ENCODE data around the gene RAVER1. TPM values are rescaled to one million over a fixed set of nuclear protein-coding genes. Genes with fewer than 3 reads are reported as not detected.

Gene RAVER1
- total and polyA plus RNA-seq, 2 of the 13 experiments (the other 11 are each of a cell fraction or from before 2014, with no cell fraction given), result 3.6 to 7.9 TPM

DNA sequence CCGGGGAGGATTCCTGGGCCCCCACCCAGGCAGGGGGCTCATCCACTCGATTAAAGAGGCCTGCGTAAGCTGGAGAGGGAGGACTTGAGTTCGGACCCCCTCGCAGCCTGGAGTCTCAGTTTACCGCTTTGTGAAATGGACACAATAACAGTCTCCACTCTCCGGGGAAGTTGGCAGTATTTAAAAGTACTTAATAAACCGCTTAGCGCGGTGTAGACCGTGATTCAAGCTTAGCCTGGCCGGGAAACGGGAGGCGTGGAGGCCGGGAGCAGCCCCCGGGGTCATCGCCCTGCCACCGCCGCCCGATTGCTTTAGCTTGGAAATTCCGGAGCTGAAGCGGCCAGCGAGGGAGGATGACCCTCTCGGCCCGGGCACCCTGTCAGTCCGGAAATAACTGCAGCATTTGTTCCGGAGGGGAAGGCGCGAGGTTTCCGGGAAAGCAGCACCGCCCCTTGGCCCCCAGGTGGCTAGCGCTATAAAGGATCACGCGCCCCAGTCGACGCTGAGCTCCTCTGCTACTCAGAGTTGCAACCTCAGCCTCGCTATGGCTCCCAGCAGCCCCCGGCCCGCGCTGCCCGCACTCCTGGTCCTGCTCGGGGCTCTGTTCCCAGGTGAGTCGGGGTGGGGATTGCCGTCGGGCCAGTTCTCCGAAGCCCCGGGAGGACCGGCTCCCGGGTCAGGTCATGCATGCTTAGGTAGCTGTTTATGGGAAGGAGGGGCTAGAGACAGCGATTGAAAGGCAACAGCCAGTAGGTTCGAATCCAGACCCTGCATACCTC, 62.5 kb downstream of the RAVER1 start, which contains the start of gene ICAM1 (continued):
- TF ChIP-seq ZNF160 (CRISPR knock-in tag; IDR thresholded peaks at IDR 0.05), result peak; percentile 87; the same call in 1 of the 2 replicates
- no peak for TF ChIP-seq ATF7 (IDR thresholded peaks at IDR 0.05)
- no peak for TF ChIP-seq ATF7 (CRISPR knock-in tag; IDR thresholded peaks at IDR 0.05)
- TF ChIP-seq PPARG (CRISPR knock-in tag; conservative IDR thresholded peaks at IDR 0.05), result peak; percentile 60; the same call in 1 of the 2 replicates
- TF ChIP-seq SUZ12 (IDR thresholded peaks at IDR 0.05; ENCODE audit: low read depth, low read length), result no peak
- TF ChIP-seq RARA (CRISPR knock-in tag; IDR thresholded peaks at IDR 0.05), result peak; percentile 87
- TF ChIP-seq, protein P1, sequence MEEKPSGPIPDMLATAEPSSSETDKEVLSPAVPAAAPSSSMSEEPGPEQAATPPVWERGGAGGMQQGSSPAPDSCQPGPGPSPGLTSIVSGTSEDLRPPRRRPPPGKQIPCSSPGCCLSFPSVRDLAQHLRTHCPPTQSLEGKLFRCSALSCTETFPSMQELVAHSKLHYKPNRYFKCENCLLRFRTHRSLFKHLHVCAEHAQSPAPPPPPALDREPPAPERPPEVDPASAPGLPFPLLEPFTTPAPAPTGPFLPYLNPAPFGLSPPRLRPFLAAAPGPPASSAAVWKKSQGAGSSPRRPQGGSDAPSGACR (CRISPR knock-in tag; IDR thresholded peaks at IDR 0.05), result no peak
- TF ChIP-seq PCBP2 (optimal IDR thresholded peaks at IDR 0.05; ENCODE audit: low read depth, low read length, poor library complexity, severe bottlenecking), result no peak
- TF ChIP-seq SMAD9 (CRISPR knock-in tag; IDR thresholded peaks at IDR 0.05), result no peak
- no peak for TF ChIP-seq ZBTB3 (CRISPR knock-in tag; IDR thresholded peaks at IDR 0.05; ENCODE audit: borderline replicate concordance, low read depth)
- TF ChIP-seq, protein P2, sequence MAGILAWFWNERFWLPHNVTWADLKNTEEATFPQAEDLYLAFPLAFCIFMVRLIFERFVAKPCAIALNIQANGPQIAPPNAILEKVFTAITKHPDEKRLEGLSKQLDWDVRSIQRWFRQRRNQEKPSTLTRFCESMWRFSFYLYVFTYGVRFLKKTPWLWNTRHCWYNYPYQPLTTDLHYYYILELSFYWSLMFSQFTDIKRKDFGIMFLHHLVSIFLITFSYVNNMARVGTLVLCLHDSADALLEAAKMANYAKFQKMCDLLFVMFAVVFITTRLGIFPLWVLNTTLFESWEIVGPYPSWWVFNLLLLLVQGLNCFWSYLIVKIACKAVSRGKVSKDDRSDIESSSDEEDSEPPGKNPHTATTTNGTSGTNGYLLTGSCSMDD (CRISPR knock-in tag; IDR thresholded peaks at IDR 0.05), result no peak
- TF ChIP-seq XBP1 (CRISPR knock-in tag; IDR thresholded peaks at IDR 0.05), result no peak
- TF ChIP-seq, protein P3, sequence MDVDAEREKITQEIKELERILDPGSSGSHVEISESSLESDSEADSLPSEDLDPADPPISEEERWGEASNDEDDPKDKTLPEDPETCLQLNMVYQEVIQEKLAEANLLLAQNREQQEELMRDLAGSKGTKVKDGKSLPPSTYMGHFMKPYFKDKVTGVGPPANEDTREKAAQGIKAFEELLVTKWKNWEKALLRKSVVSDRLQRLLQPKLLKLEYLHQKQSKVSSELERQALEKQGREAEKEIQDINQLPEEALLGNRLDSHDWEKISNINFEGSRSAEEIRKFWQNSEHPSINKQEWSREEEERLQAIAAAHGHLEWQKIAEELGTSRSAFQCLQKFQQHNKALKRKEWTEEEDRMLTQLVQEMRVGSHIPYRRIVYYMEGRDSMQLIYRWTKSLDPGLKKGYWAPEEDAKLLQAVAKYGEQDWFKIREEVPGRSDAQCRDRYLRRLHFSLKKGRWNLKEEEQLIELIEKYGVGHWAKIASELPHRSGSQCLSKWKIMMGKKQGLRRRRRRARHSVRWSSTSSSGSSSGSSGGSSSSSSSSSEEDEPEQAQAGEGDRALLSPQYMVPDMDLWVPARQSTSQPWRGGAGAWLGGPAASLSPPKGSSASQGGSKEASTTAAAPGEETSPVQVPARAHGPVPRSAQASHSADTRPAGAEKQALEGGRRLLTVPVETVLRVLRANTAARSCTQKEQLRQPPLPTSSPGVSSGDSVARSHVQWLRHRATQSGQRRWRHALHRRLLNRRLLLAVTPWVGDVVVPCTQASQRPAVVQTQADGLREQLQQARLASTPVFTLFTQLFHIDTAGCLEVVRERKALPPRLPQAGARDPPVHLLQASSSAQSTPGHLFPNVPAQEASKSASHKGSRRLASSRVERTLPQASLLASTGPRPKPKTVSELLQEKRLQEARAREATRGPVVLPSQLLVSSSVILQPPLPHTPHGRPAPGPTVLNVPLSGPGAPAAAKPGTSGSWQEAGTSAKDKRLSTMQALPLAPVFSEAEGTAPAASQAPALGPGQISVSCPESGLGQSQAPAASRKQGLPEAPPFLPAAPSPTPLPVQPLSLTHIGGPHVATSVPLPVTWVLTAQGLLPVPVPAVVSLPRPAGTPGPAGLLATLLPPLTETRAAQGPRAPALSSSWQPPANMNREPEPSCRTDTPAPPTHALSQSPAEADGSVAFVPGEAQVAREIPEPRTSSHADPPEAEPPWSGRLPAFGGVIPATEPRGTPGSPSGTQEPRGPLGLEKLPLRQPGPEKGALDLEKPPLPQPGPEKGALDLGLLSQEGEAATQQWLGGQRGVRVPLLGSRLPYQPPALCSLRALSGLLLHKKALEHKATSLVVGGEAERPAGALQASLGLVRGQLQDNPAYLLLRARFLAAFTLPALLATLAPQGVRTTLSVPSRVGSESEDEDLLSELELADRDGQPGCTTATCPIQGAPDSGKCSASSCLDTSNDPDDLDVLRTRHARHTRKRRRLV (CRISPR knock-in tag; IDR thresholded peaks at IDR 0.05), result peak; percentile 85
- TF ChIP-seq, protein P4, sequence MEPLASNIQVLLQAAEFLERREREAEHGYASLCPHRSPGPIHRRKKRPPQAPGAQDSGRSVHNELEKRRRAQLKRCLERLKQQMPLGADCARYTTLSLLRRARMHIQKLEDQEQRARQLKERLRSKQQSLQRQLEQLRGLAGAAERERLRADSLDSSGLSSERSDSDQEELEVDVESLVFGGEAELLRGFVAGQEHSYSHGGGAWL (CRISPR knock-in tag; IDR thresholded peaks at IDR 0.05), result peak; percentile 94
- TF ChIP-seq ZNF10 (CRISPR knock-in tag; IDR thresholded peaks at IDR 0.05; ENCODE audit: borderline replicate concordance, low read depth), result no peak
- TF ChIP-seq ADNP (CRISPR knock-in tag; IDR thresholded peaks at IDR 0.05), result peak; percentile 80; the same call in 1 of the 2 replicates
- TF ChIP-seq, protein P5, sequence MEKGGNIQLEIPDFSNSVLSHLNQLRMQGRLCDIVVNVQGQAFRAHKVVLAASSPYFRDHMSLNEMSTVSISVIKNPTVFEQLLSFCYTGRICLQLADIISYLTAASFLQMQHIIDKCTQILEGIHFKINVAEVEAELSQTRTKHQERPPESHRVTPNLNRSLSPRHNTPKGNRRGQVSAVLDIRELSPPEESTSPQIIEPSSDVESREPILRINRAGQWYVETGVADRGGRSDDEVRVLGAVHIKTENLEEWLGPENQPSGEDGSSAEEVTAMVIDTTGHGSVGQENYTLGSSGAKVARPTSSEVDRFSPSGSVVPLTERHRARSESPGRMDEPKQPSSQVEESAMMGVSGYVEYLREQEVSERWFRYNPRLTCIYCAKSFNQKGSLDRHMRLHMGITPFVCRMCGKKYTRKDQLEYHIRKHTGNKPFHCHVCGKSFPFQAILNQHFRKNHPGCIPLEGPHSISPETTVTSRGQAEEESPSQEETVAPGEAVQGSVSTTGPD (CRISPR knock-in tag; IDR thresholded peaks at IDR 0.05), result peak; percentile 67; the same call in 1 of the 2 replicates
- TF ChIP-seq, protein P6, sequence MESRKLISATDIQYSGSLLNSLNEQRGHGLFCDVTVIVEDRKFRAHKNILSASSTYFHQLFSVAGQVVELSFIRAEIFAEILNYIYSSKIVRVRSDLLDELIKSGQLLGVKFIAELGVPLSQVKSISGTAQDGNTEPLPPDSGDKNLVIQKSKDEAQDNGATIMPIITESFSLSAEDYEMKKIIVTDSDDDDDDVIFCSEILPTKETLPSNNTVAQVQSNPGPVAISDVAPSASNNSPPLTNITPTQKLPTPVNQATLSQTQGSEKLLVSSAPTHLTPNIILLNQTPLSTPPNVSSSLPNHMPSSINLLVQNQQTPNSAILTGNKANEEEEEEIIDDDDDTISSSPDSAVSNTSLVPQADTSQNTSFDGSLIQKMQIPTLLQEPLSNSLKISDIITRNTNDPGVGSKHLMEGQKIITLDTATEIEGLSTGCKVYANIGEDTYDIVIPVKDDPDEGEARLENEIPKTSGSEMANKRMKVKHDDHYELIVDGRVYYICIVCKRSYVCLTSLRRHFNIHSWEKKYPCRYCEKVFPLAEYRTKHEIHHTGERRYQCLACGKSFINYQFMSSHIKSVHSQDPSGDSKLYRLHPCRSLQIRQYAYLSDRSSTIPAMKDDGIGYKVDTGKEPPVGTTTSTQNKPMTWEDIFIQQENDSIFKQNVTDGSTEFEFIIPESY (CRISPR knock-in tag; IDR thresholded peaks at IDR 0.05), result peak; percentile 66; the same call in 1 of the 2 replicates
- no peak for TF ChIP-seq U2AF2 (IDR thresholded peaks at IDR 0.05; ENCODE audit: low read depth, low read length)

Measured in HepG2 (cell line).